Suprapubic skin (tissue), 4 donors: ENCODE measurements around the gene IGSF1.

Experiments
- EP300 ChIP-seq: sonication (generic); formaldehyde crosslinking; IDR thresholded peaks from one replicate; pipeline ENCODE4 v1.6.1; 2017; ENCODE audit warnings: antibody characterized with exemption
- POLR2A ChIP-seq, 2 donors: fragments of 450-650 bp; IDR thresholded peaks; one replicate each; pipeline ENCODE4 v1.6.1; 2017; ENCODE audit warnings: antibody characterized with exemption in 2 of 2, mild to moderate bottlenecking in 2 of 2, moderate library complexity in 2 of 2
- POLR2AphosphoS5 ChIP-seq, 3 donors: sonication (generic); formaldehyde crosslinking; IDR thresholded peaks; one replicate each; pipeline ENCODE4 v1.6.1; 2017; ENCODE audit warnings: antibody characterized with exemption in 3 of 3
- TF ChIP-seq, protein P1 (sequence below), 2 donors: fragments of 200-600 bp in 1 of 2; fragments of 450-650 bp in 1 of 2; sonication (generic) in 1 of 2; IDR thresholded peaks; one replicate each; pipeline ENCODE4 v1.5.1; 2016 to 2019; ENCODE audit warnings: antibody characterized with exemption in 2 of 2, mild to moderate bottlenecking in 1 of 2, moderate library complexity in 1 of 2

- no peak for TF ChIP-seq POLR2A (IDR thresholded peaks at IDR 0.05)
- TF ChIP-seq EP300, result no peak
- TF ChIP-seq, protein P1, sequence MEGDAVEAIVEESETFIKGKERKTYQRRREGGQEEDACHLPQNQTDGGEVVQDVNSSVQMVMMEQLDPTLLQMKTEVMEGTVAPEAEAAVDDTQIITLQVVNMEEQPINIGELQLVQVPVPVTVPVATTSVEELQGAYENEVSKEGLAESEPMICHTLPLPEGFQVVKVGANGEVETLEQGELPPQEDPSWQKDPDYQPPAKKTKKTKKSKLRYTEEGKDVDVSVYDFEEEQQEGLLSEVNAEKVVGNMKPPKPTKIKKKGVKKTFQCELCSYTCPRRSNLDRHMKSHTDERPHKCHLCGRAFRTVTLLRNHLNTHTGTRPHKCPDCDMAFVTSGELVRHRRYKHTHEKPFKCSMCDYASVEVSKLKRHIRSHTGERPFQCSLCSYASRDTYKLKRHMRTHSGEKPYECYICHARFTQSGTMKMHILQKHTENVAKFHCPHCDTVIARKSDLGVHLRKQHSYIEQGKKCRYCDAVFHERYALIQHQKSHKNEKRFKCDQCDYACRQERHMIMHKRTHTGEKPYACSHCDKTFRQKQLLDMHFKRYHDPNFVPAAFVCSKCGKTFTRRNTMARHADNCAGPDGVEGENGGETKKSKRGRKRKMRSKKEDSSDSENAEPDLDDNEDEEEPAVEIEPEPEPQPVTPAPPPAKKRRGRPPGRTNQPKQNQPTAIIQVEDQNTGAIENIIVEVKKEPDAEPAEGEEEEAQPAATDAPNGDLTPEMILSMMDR (IDR thresholded peaks at IDR 0.05), result no peak
- TF ChIP-seq POLR2AphosphoS5 (IDR thresholded peaks at IDR 0.05), result no peak
Measured at GRCh38 chrX:131262738-131263679, 26.1 kb downstream of the IGSF1 start.
